ENCODE data around the gene SFXN4. TPM values are rescaled to one million over a fixed set of nuclear protein-coding genes. Genes with fewer than 3 reads are reported as not detected.

Gene SFXN4
- total RNA-seq, 1 donor from 2014 or later: 16.7 TPM

GRCh38 chr10:119118231-119118630, 47.3 kb downstream of the SFXN4 start:
- Histone ChIP-seq H2AFZ (ENCODE audit: low read depth, low read length) (no peak overlapping the region), H3K79me2 (ENCODE audit: insufficient read depth, low read length) (no peaks in the 10 kb centered on the region), H3K9ac (ENCODE audit: low read length) (no peak overlapping the region), H4K20me1 (ENCODE audit: insufficient read depth, low read length) (no peaks in the 10 kb centered on the region), H3K36me3 (ENCODE audit: insufficient read depth, low read length) (peaks cover 12% of the 10 kb centered on the region), H3K4me2 (ENCODE audit: low read length) (no peak overlapping the region), H3K4me1 (ENCODE audit: insufficient read depth, low read length) (peaks cover 7% of the 10 kb centered on the region), H3K27ac (ENCODE audit: low read depth, low read length) (no peak overlapping the region), H3K4me3 (ENCODE audit: insufficient read depth, low read depth, low read length) (no peak overlapping the region), H3K9me3 (ENCODE audit: insufficient read depth, low read depth, low read length) (no peaks in the 10 kb centered on the region), H3K27me3 (ENCODE audit: insufficient read depth, low read length) (no peaks in the 10 kb centered on the region)
- TF ChIP-seq, protein P1, sequence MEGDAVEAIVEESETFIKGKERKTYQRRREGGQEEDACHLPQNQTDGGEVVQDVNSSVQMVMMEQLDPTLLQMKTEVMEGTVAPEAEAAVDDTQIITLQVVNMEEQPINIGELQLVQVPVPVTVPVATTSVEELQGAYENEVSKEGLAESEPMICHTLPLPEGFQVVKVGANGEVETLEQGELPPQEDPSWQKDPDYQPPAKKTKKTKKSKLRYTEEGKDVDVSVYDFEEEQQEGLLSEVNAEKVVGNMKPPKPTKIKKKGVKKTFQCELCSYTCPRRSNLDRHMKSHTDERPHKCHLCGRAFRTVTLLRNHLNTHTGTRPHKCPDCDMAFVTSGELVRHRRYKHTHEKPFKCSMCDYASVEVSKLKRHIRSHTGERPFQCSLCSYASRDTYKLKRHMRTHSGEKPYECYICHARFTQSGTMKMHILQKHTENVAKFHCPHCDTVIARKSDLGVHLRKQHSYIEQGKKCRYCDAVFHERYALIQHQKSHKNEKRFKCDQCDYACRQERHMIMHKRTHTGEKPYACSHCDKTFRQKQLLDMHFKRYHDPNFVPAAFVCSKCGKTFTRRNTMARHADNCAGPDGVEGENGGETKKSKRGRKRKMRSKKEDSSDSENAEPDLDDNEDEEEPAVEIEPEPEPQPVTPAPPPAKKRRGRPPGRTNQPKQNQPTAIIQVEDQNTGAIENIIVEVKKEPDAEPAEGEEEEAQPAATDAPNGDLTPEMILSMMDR (IDR thresholded peaks at IDR 0.05; ENCODE audit: insufficient read depth, low read depth, low read length): no peak
- no peak for TF ChIP-seq EZH2 (IDR thresholded peaks at IDR 0.05; ENCODE audit: insufficient read depth, low read length)
- DNase-seq (ENCODE audit: low read depth) (no peak), FAIRE-seq (no peak)
- Mint-ChIP-seq H3K9me3 (ENCODE audit: unreplicated experiment) (no peaks in the 10 kb centered on the region), H3K27me3 (ENCODE audit: low read depth, unreplicated experiment) (no peaks in the 10 kb centered on the region), H3K4me1 (ENCODE audit: low read depth, unreplicated experiment) (peaks cover 18% of the 10 kb centered on the region), H3K27ac (ENCODE audit: unreplicated experiment) (peak overlapping the region; percentile 9), H3K4me3 (ENCODE audit: unreplicated experiment) (no peak overlapping the region), H3K36me3 (ENCODE audit: low read depth, unreplicated experiment) (peaks cover 20% of the 10 kb centered on the region)

GRCh38 chr10:119116326-119116951, 49.1 kb downstream of the SFXN4 start:
- TF ChIP-seq, protein P1 (IDR thresholded peaks at IDR 0.05; ENCODE audit: insufficient read depth, low read depth, low read length): no peak
- TF ChIP-seq EZH2 (IDR thresholded peaks at IDR 0.05; ENCODE audit: insufficient read depth, low read length): no peak
- Histone ChIP-seq H3K9me3 (ENCODE audit: insufficient read depth, low read depth, low read length) (no peaks in the 10 kb centered on the region), H3K36me3 (ENCODE audit: insufficient read depth, low read length) (peaks cover 9% of the 10 kb centered on the region), H3K79me2 (ENCODE audit: insufficient read depth, low read length) (no peaks in the 10 kb centered on the region), H3K4me2 (ENCODE audit: low read length) (no peak overlapping the region), H3K9ac (ENCODE audit: low read length) (no peak overlapping the region), H3K27me3 (ENCODE audit: insufficient read depth, low read length) (no peaks in the 10 kb centered on the region), H4K20me1 (ENCODE audit: insufficient read depth, low read length) (no peaks in the 10 kb centered on the region), H2AFZ (ENCODE audit: low read depth, low read length) (no peak overlapping the region), H3K4me1 (ENCODE audit: insufficient read depth, low read length) (peaks cover 13% of the 10 kb centered on the region), H3K27ac (ENCODE audit: low read depth, low read length) (no peak overlapping the region), H3K4me3 (ENCODE audit: insufficient read depth, low read depth, low read length) (no peak overlapping the region)
- no peak overlapping the region for H3K27ac Mint-ChIP-seq (ENCODE audit: unreplicated experiment)
- DNase-seq (ENCODE audit: low read depth): no peak
- no peak for FAIRE-seq
- peaks cover 15% of the 10 kb centered on the region for H3K36me3 Mint-ChIP-seq (ENCODE audit: low read depth, unreplicated experiment)
- no peaks in the 10 kb centered on the region for H3K27me3 Mint-ChIP-seq (ENCODE audit: low read depth, unreplicated experiment)
- peaks cover 21% of the 10 kb centered on the region for H3K4me1 Mint-ChIP-seq (ENCODE audit: low read depth, unreplicated experiment)
- no peaks in the 10 kb centered on the region for H3K9me3 Mint-ChIP-seq (ENCODE audit: unreplicated experiment)
- no peak overlapping the region for H3K4me3 Mint-ChIP-seq (ENCODE audit: unreplicated experiment)

DNA sequence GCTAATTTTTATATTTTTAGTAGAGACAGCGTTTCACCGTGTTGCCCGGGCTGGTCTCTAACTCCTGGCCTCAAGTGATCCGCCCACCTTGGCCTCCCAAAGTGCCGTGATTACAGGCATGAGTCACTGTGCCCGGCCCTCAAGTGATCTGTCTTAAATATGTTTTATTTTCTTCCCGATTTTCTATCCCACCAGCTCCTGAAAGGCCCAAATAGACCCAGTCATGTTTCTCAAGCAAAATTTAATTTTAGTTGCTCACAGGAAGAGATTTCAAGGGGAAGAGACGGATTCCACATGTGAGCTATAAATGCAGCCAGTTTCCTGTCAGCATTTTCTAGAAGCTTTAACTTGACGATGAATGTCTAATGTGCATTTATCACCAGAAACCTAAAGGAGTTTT, 49.6 kb downstream of the SFXN4 start:
- Histone ChIP-seq H2AFZ (ENCODE audit: low read depth, low read length) (no peak overlapping the region), H3K4me2 (ENCODE audit: low read length) (no peak overlapping the region)

More for the DNA sequence above, 49.6 kb downstream of the SFXN4 start:
- Histone ChIP-seq H3K9ac (ENCODE audit: low read length) (no peak overlapping the region), H3K27ac (ENCODE audit: low read depth, low read length) (no peak overlapping the region), H3K79me2 (ENCODE audit: insufficient read depth, low read length) (no peaks in the 10 kb centered on the region), H3K9me3 (ENCODE audit: insufficient read depth, low read depth, low read length) (no peaks in the 10 kb centered on the region), H3K4me1 (ENCODE audit: insufficient read depth, low read length) (peaks cover 13% of the 10 kb centered on the region), H3K36me3 (ENCODE audit: insufficient read depth, low read length) (peaks cover 9% of the 10 kb centered on the region), H3K4me3 (ENCODE audit: insufficient read depth, low read depth, low read length) (no peak overlapping the region), H4K20me1 (ENCODE audit: insufficient read depth, low read length) (no peaks in the 10 kb centered on the region), H3K27me3 (ENCODE audit: insufficient read depth, low read length) (no peaks in the 10 kb centered on the region)
- Mint-ChIP-seq H3K4me1 (ENCODE audit: low read depth, unreplicated experiment) (peaks cover 21% of the 10 kb centered on the region), H3K27ac (ENCODE audit: unreplicated experiment) (peak overlapping the region; percentile 16), H3K36me3 (ENCODE audit: low read depth, unreplicated experiment) (peaks cover 15% of the 10 kb centered on the region), H3K9me3 (ENCODE audit: unreplicated experiment) (no peaks in the 10 kb centered on the region), H3K27me3 (ENCODE audit: low read depth, unreplicated experiment) (no peaks in the 10 kb centered on the region), H3K4me3 (ENCODE audit: unreplicated experiment) (no peak overlapping the region)
- FAIRE-seq: no peak
- no peak for DNase-seq (ENCODE audit: low read depth)
- TF ChIP-seq, protein P1 (IDR thresholded peaks at IDR 0.05; ENCODE audit: insufficient read depth, low read depth, low read length): no peak
- TF ChIP-seq EZH2 (IDR thresholded peaks at IDR 0.05; ENCODE audit: insufficient read depth, low read length): no peak
